GM20431 (cell line): ENCODE measurements around the gene FAM181A.

Source experiments
- in situ Hi-C: fragments of 300-500 bp; cut with MseI, MboI; formaldehyde crosslinking; loops from one replicate; pipeline ENCODE4 v1.15.0; 2020; ENCODE audit warnings: low sequenced_read_pairs; ENCODE audit not compliant: unreplicated experiment

FAM181A gene

GRCh38 chr14:93927800-93928145, 629 bp downstream of the FAM181A start:
- in situ Hi-C loops: no loop called here

- in situ Hi-C loops: no loop called here
These were observed 1.3 kb downstream of the FAM181A start for GRCh38 chr14:93928184-93929047.

GRCh38 chr14:93929048-93929535, 1.9 kb downstream of the FAM181A start:
- in situ Hi-C loops: no loop called here

- in situ Hi-C loops: no loop called here
These were observed 2.5 kb downstream of the FAM181A start for GRCh38 chr14:93929657-93930056.

GRCh38 chr14:93930296-93930988, 3.3 kb downstream of the FAM181A start:
- in situ Hi-C loops: no loop called here

- in situ Hi-C loops: no loop called here
These were observed 3.8 kb downstream of the FAM181A start for GRCh38 chr14:93930989-93931307.

- in situ Hi-C loops: no loop called here
These were observed 5.5 kb downstream of the FAM181A start for GRCh38 chr14:93932642-93933041.

GRCh38 chr14:93935213-93935612, 8.1 kb downstream of the FAM181A start:
- in situ Hi-C loops: loop anchor here (5.0 kb wide), 1 partner anchor 67 kb away; no protein-coding TSS in a partner anchor

- in situ Hi-C loops: loop anchor here (5.0 kb wide), 1 partner anchor 66 kb away; no protein-coding TSS in a partner anchor
These were observed 9.1 kb downstream of the FAM181A start for GRCh38 chr14:93936245-93936644.

GRCh38 chr14:93936926-93937325, 9.8 kb downstream of the FAM181A start:
- in situ Hi-C loops: loop anchor here (5.0 kb wide), 1 partner anchor 65 kb away; no protein-coding TSS in a partner anchor

GRCh38 chr14:93937519-93937918, 10.4 kb downstream of the FAM181A start:
- in situ Hi-C loops: loop anchor here (5.0 kb wide), 1 partner anchor 65 kb away; no protein-coding TSS in a partner anchor

GRCh38 chr14:93938751-93939303, 11.7 kb downstream of the FAM181A start:
- in situ Hi-C loops: loop anchor here (5.0 kb wide), 1 partner anchor 63 kb away; no protein-coding TSS in a partner anchor

GRCh38 chr14:93939304-93940229, 12.4 kb downstream of the FAM181A start:
- in situ Hi-C loops: loop anchor here (5.0 kb wide), 1 partner anchor 63 kb away; no protein-coding TSS in a partner anchor

- in situ Hi-C loops: no loop called here
These were observed 13.3 kb downstream of the FAM181A start for GRCh38 chr14:93940437-93940836.

GRCh38 chr14:93941293-93941910, 14.3 kb downstream of the FAM181A start:
- in situ Hi-C loops: no loop called here

- in situ Hi-C loops: no loop called here
These were observed 15.9 kb downstream of the FAM181A start for GRCh38 chr14:93943052-93943451.

- in situ Hi-C loops: no loop called here
These were observed 16.8 kb downstream of the FAM181A start for GRCh38 chr14:93943930-93944329.

GRCh38 chr14:93944348-93945069, 17.4 kb downstream of the FAM181A start:
- in situ Hi-C loops: no loop called here

- in situ Hi-C loops: no loop called here
These were observed 17.9 kb downstream of the FAM181A start for GRCh38 chr14:93945070-93945399.
